Adrenal gland (tissue), 12 donors: Measurements from ENCODE around the gene DES. TPM values are rescaled to one million over a fixed set of nuclear protein-coding genes. Genes with fewer than 3 reads are reported as not detected.

Experiments used
- DNase-seq, 7 donors: peaks; one replicate each; pipeline ENCODE4 v3.0.0-alpha.2; 2019 to 2020
- H3K27ac ChIP-seq, 5 donors: fragments of 200-600 bp; sonication (generic) in 4 of 5; 1 replicate in 3 of 5; 2 replicates in 2 of 5; pipeline versions ENCODE4 v1.5.1 to v1.8.0; 2016 to 2020; ENCODE audit warnings: mild to moderate bottlenecking in 1 of 5
- H3K27me3 ChIP-seq: fragments of 200-600 bp; 2 replicates; pipeline ENCODE4 v1.8.0; 2021
- H3K36me3 ChIP-seq, 2 donors: fragments of 200-600 bp; replicated peaks in 1 of 2; 1 replicate in 1 of 2; 2 replicates in 1 of 2; pipeline versions ENCODE4 v1.5.1 to v1.8.0; 2018 to 2022
- H3K4me1 ChIP-seq, 2 donors: fragments of 200-600 bp; replicated peaks in 1 of 2; 1 replicate in 1 of 2; 2 replicates in 1 of 2; pipeline versions ENCODE4 v1.5.1 to v1.8.0; 2018 to 2021
- H3K4me3 ChIP-seq, 4 donors: fragments of 200-600 bp; sonication (generic) in 3 of 4; one replicate each; pipeline ENCODE4 v1.5.1; 2016 to 2018
- H3K9me3 ChIP-seq, 3 donors: fragments of 200-600 bp; sonication (generic) in 1 of 3; replicated peaks in 1 of 3; 1 replicate in 2 of 3; 2 replicates in 1 of 3; pipeline versions ENCODE4 v1.5.1 to v1.8.0; 2016 to 2021
- CTCF ChIP-seq, 6 experiments: fragments of 450-650 bp in 4 of 6; fragments of 200-600 bp in 2 of 6; sonication (generic) in 1 of 6; IDR thresholded peaks; 1 replicate in 5 of 6; 2 replicates in 1 of 6; pipeline versions ENCODE4 v1.5.1 to v1.8.0; 2016 to 2021; ENCODE audit warnings: antibody characterized with exemption in 6 of 6, mild to moderate bottlenecking in 2 of 6, moderate library complexity in 1 of 6
- POLR2A ChIP-seq, 2 donors: fragments of 450-650 bp; IDR thresholded peaks; one replicate each; pipeline ENCODE4 v1.6.1; 2017; ENCODE audit warnings: antibody characterized with exemption in 2 of 2, mild to moderate bottlenecking in 2 of 2, moderate library complexity in 1 of 2
- WGBS, 4 donors: extraction: QIAGEN DNeasy Blood & Tissue Kit in 2 of 4; methylation state at CpG; one replicate each; pipeline versions ENCODE4 v1.1.5 to v1.1.7; 2013 to 2017; 5-methylcytosine and 5-hydroxymethylcytosine counted together
- intact Hi-C, 2 donors: fragments of 100-400 bp; cut with DNase I; formaldehyde crosslinking; loops; one replicate each; pipeline versions ENCODE4 v1.14.1 to v1.15.0; 2022 to 2023
- polyA plus RNA-seq, 3 donors: library from polyadenylated mRNA; stranded (reverse); fragments of 200-250 nt in 2 of 3; fragments of 350-450 nt in 1 of 3; fragmentation: Illumina TruSeq in 1 of 3; extraction: RNeasy Lipid Tissue Mini Kit (QIAGEN cat#74804) in 1 of 3; gene quantifications; one replicate each; pipeline ENCODE4 v1.2.3, GENCODE V29; 2013 to 2014
- total RNA-seq, 9 donors: library from RNA; depleted of rRNA in 4 of 9; stranded (reverse); fragments of >200 nt in 4 of 9; fragments of 120-200 nt in 1 of 9; fragmentation: NEBNext Ultra II Directional in 1 of 9; extraction: Animal tissue kit (Norgen Biotek cat#: 25700) in 1 of 9; gene quantifications; one replicate each; pipeline versions ENCODE4 v1.1.0 to v1.2.4, GENCODE V29; 2013 to 2023
- donor health status: healthy with polysubstance abuse.
- donor health status: Bipolar disorder and iron deficiency.
- donor health status: DM: yes; HTN: yes; CAD: no.
- donor health status: DM: no; HTN: no; CAD: no.
- donor health status: DM: no; HTN: no; CAD: no.
- donor health status: DM: yes; HTN: yes; CAD: no.

Gene DES
- total and polyA plus RNA-seq, 12 donors, result 0.94 to 283 (median 11.4) TPM

- Histone ChIP-seq H3K4me1 (no peaks in the 10 kb centered on the region), H3K4me3 (no peak overlapping the region), H3K27me3 (no peaks in the 10 kb centered on the region), H3K9me3 (no peaks in the 10 kb centered on the region), H3K27ac (no peak overlapping the region), H3K36me3 (no peaks in the 10 kb centered on the region)
- WGBS, 4 donors, result 72 to 91% (median 85%) methylated on average over 5 to 8 of the region's 8 CpGs
- TF ChIP-seq POLR2A (IDR thresholded peaks at IDR 0.05) (no peak), CTCF (IDR thresholded peaks at IDR 0.05) (no peak)
- intact Hi-C loops, result no loop called here
- DNase-seq, result no peak
Observed at GRCh38 chr2:219425238-219426067, 7.3 kb downstream of the DES start.

- WGBS, 4 donors, result 78 to 86% (median 80%) methylated on average over 4 to 7 of the region's 7 CpGs; no CpG with 5 or more reads in 1 of the 4 donors
- H3K4me3 ChIP-seq, result no peak overlapping the region
- TF ChIP-seq CTCF (IDR thresholded peaks at IDR 0.05) (no peak), POLR2A (IDR thresholded peaks at IDR 0.05) (no peak)
- no peaks in the 10 kb centered on the region for H3K9me3 ChIP-seq
- DNase-seq, result no peak
- no peaks in the 10 kb centered on the region for H3K36me3 ChIP-seq
- no peaks in the 10 kb centered on the region for H3K4me1 ChIP-seq
- intact Hi-C loops, result no loop called here
- no peak overlapping the region for H3K27ac ChIP-seq
- no peaks in the 10 kb centered on the region for H3K27me3 ChIP-seq
Observed at GRCh38 chr2:219426068-219426443, 7.9 kb downstream of the DES start.

- intact Hi-C loops, result no loop called here
- 64 to 76% (median 70%) methylated on average over 5 to 7 of the region's 7 CpGs for WGBS, 4 donors
- no peaks in the 10 kb centered on the region for H3K9me3 ChIP-seq
- H3K27me3 ChIP-seq, result no peaks in the 10 kb centered on the region
- H3K4me3 ChIP-seq, result no peak overlapping the region
- TF ChIP-seq POLR2A (IDR thresholded peaks at IDR 0.05) (no peak), CTCF (IDR thresholded peaks at IDR 0.05) (no peak)
- DNase-seq, result no peak
- H3K36me3 ChIP-seq, result no peaks in the 10 kb centered on the region
- H3K4me1 ChIP-seq, result no peaks in the 10 kb centered on the region
- H3K27ac ChIP-seq, result no peak overlapping the region
Observed at GRCh38 chr2:219426534-219427136, 8.5 kb downstream of the DES start.

- no peak for DNase-seq
- no peak overlapping the region for H3K27ac ChIP-seq
- no peak for TF ChIP-seq POLR2A (IDR thresholded peaks at IDR 0.05)
- no peak for TF ChIP-seq CTCF (IDR thresholded peaks at IDR 0.05)
Observed at GRCh38 chr2:219428469-219428868, 10.3 kb downstream of the DES start.

More at GRCh38 chr2:219428469-219428868, 10.3 kb downstream of the DES start:
- no peaks in the 10 kb centered on the region for H3K27me3 ChIP-seq
- H3K4me1 ChIP-seq, result no peaks in the 10 kb centered on the region
- no peak overlapping the region for H3K4me3 ChIP-seq
- no peaks in the 10 kb centered on the region for H3K36me3 ChIP-seq
- intact Hi-C loops, result no loop called here
- no peaks in the 10 kb centered on the region for H3K9me3 ChIP-seq
